NCI-H345 treated with DMSO at 0.1 percent for 48 hours (cell line): ENCODE measurements around the gene PRKRA.
"Not testable (repeated sequence)": the region's sequence is repeated elsewhere in the genome, so short reads cannot be mapped to it uniquely, and the experiment has no call there.

Experiments
- DNase-seq: peaks from one replicate; lab custom pipeline; 2025; ENCODE audit not compliant: unreplicated experiment; lab: John Stamatoyannopoulos, UW

PRKRA gene

DNA sequence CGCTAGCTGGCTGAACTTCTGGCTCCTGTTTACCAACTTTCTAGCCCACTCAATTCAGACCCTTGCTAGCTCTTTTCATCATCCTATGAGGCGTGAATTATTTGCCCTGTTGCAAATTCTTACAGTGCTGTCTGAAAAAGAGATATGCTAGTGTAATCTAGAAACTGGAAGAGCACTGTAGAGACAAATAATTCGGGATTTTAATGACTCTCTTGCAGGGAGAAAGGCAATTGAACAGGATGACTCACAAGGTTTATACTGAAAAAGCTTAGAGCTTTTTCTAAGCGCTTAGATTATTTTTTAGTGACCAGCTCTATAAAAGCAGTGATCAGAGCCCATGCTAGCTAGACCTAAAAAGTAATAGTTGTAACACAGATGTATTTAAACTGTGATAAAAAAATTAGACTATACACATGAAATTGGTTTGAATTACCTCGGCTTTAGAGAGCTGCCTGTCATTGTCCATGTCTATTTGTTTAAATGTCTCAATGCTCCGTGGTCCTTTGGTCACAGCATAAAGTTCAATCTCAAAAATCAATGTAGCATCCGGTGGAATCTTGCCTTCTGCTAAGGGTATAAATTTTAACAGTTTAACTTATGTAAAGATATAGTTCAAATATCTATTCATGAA is 18.4 kb upstream of the PRKRA start:
- DNase-seq, result no peak

DNA sequence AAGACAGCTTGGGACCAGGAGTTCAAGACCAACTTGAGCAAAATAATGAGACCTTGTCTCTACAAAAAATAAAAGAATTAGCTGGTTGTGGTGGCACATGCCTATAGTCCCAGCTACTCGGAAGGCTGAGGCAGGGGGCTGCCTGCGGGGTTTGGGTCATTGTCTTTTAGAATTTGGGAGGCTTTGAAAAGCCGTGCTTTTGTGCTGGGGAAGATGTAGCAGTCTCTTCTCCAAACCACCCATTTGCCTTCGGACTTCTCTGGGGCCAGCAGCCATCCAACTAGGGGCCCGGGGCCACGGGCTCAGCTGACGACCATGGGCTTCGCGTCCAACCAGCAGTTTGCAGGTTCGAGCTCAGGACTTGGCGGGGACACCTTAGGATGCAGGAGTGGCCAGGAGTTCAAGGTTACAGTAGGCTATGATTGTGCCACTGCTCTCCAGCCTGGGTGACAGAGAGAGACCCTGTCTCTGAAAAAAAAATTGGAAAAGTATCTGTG is 6.5 kb upstream of the PRKRA start:
- no peak for DNase-seq

- DNase-seq, result no peak
Measured at GRCh38 chr2:178455947-178456346, 5.0 kb upstream of the PRKRA start.

- no peak for DNase-seq
Measured at GRCh38 chr2:178452870-178453269, 1.9 kb upstream of the PRKRA start.

GRCh38 chr2:178452334-178452733 is 1.4 kb upstream of the PRKRA start:
- DNase-seq, result no peak

DNA sequence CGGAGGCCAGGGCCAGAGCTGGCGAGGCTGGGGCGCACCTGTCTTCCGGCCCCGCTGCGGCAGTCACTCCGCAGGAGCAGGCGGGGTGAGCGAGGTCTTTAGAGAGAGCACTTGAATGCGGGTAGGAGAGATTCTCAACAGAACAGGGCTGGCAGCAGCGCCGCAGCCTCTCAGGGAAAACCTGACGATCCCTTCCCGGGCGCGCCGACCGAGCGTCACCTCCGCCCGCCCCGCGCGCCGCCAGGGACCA is 526 bp downstream of the PRKRA start:
- DNase-seq, result no peak

DNA sequence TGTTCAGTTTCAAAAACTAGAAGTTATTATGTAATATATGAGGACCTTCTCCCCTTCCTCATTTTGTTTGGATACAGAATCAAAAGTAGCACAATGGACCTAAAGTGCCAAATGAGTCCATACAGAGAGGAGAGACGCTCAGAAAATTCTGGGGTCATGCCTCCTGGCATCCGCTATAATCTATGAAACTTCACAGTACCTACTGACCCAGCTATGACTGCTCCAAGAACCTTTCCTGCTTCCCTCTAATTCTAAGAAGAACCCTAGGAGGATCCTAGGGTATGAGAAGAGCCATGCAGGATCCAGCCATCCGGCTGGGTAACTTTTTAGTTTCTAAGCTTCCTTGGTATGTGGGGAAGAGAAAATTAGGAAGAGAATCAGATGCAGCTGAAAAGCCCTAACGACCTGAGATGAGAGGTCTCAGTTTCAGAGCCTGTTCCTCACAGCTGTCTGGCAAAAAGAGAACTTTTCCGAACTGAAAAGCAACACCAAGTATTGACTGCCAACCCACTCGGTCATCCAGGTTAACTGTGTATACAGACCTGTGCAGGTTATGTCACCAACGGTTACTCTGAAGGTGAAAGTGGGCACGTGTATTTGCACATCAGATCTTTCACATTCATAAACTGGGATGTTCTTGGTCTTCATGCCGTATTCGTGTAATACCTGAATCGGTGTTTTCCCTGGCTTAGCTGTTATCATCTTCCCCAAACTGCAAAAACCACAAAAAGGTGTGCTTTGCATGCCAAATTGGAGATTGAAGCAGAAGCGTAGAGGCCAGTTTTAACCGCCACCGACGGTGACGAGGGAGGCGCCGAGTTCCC is 1.1 kb downstream of the PRKRA start:
- DNase-seq, result no peak

- no peak for DNase-seq
Measured at GRCh38 chr2:178448968-178449661, 1.9 kb downstream of the PRKRA start.

- DNase-seq, result no peak
Measured at GRCh38 chr2:178441426-178441825, 9.5 kb downstream of the PRKRA start.

DNA sequence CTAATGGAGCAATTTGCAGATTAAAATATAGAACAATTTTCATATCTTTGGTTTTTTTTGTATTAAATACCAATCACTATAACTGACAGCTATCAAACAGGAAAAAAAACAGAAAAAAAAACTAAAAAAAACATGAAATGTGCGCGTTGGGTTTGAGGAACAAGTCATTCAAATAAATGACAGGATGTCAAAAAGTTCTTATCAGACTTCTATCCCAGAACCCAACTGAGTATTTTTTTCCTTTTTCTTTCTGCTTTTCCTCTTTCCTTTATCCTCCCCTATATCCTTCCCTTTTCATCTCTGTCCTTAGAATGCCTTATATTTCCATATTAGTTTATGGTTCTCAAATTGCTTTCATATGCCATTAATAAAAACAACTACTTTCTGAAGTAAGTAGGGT is 14.3 kb downstream of the PRKRA start:
- DNase-seq, result no peak

DNA sequence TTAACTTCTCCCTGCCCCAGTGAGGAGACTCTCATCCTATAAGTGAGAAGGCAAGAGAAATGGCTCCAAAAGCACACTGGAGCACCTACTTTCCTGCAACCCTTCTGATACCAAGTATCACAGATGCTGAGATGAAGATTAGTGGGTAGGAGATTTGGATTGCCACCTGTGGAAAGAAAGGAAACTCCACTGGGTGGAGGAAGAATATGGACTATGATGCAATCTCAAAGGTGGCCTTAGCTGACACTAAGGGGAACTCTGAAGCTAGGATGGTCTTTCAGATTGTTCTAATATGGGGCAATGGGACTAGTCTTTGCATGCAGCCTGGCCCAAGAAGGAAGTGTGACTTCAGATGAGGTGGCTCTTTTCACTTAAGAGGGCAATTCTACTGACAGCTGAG is 21.6 kb downstream of the PRKRA start:
- no peak for DNase-seq

- DNase-seq, result no peak
Measured at GRCh38 chr2:178428396-178428806, 22.6 kb downstream of the PRKRA start.

- no peak for DNase-seq
Measured at GRCh38 chr2:178427458-178427857, 23.5 kb downstream of the PRKRA start.

- DNase-seq, result no peak
Measured at GRCh38 chr2:178426388-178426787, 24.6 kb downstream of the PRKRA start.

- no peak for DNase-seq
Measured at GRCh38 chr2:178425255-178425827, 25.6 kb downstream of the PRKRA start.

DNA sequence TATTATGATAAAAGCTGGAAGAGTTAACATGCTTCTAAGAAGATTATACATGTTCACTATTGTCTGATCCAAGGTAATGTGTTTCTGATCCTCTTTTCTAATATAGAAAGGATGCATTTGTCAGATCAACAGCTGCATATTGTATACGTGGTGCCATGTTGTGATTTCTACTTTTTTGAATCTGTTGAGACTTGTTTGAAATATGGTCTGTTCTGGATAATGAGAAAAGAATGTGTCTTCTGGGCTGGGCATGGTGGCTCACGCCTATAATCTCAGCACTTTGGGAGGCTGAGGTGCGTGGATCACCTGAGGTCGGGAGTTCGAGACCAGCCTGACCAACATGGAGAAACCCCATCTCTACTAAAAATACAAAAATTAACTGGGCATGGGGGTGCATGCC is 27.2 kb downstream of the PRKRA start:
- not testable (repeated sequence) for DNase-seq

DNA sequence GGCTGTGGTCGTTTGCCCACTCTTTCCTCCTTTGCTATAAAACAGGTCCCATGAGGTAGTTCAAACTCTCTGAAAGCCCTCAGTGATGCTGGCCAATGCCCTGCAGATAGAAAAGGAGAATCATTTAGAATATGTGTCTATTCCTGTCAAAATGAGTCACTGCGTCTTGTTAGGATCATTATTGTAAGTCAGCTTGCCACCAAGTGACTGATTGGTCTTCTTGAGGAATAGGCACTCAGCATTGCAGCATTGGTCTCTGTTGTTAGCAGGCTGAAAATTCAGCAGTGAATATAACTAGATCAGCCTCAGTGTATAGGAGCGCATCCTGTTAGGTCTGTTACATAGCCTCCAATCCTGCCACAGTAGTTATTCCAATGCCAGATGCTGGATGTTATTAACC is 28.9 kb downstream of the PRKRA start:
- DNase-seq, result no peak

DNA sequence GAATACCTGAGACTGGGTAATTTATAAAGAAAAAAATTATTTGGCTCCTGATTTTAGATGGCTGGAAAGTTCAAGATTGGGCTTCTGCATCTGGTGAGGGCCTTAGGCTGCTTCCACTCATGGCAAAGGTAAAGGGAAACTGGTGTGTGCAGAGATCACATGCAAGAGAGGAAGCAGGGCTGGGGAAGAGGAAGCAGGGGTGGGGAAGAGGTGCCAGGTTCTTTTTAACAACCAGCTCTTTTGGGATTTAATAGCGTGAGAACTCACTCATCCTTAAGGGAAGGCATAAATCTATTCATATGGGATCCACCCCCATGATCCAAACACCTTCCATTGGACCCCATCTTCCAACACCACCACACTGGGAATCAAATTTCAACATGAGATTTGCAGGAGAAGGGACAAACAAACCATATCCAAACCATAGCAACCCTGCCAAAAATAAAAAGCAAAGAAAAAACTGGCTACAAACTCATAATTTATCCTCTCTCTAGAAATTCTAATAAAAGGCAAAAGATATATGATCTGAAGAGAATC is 30.4 kb downstream of the PRKRA start:
- DNase-seq, result no peak

DNA sequence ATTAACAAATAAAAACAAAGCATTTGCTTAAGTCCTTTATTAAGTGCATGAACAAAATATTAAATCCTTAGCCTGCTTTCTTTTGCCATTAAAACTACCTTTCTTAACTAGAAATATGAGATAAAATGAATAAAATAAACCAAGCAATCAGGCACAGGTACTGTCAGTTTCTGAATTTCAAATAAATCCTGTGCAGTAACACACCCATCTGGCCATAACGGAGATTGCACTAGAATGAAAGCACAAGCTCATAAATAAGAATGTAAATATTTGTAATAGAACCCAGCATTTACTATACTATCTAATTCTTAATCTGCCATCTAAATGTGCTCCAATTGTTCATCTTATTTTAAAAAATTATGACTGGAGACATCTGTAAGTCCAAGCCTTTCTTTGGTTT is 31.9 kb downstream of the PRKRA start:
- peak; percentile 19 for DNase-seq

DNA sequence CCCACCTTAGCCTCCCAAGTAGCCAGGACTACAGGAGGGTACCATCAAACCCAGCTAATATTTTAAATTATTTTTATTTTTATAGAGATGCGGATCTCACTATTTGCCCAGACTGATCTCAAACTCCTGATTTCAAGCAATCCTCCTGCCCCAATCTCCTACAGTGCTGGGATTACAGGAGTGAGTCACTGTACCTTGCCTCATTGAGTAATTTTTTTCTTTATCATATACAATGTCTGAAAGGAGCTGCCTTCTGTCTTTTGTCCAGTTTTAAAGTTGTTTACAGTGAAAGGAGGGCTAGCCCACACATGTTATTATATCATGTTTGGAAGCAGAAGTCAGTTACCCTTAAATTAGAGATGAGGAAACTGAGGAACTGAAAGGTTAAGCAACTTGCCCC is 32.5 kb downstream of the PRKRA start:
- no peak for DNase-seq

- DNase-seq, result no peak
Measured at GRCh38 chr2:178417916-178418315, 33.1 kb downstream of the PRKRA start.

- DNase-seq, result no peak
Measured at GRCh38 chr2:178415979-178416378, 35.0 kb downstream of the PRKRA start.
